ENCODE data around the gene ZPBP2. TPM values are rescaled to one million over a fixed set of nuclear protein-coding genes. Genes with fewer than 3 reads are reported as not detected.

Gene ZPBP2
- total RNA-seq, 1 experiment from 2014 or later, result not detected

DNA sequence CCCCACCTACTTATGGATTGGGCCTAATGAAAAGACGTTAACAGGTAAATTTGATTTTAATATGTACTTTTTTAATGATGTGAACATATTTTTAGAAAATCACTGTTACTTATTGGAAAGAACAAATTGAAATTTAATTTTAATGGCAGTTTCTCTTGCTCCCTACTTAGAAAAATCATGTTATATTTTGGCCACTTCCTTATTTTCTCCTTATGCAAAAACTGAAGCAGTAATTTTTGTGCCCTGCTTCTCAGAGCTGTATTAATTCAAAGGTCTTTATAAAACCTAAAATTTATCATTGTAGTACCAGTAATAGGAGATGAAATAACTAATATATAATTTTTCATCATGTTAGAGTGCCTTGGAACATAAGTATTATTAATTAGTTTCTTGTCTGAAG is 2.8 kb downstream of the ZPBP2 start:
- intact Hi-C loops (cut with micrococcal nuclease; ENCODE audit: unreplicated experiment) (loop anchor here (10.0 kb wide), 1 partner anchor 104 kb away; no protein-coding TSS in a partner anchor), in situ Hi-C loops (cut with HindIII; ENCODE audit: low pct_unique_long_range_greater_than_20kb, low sequenced_read_pairs) (no loop called here)
- TF ChIP-seq, protein P1, sequence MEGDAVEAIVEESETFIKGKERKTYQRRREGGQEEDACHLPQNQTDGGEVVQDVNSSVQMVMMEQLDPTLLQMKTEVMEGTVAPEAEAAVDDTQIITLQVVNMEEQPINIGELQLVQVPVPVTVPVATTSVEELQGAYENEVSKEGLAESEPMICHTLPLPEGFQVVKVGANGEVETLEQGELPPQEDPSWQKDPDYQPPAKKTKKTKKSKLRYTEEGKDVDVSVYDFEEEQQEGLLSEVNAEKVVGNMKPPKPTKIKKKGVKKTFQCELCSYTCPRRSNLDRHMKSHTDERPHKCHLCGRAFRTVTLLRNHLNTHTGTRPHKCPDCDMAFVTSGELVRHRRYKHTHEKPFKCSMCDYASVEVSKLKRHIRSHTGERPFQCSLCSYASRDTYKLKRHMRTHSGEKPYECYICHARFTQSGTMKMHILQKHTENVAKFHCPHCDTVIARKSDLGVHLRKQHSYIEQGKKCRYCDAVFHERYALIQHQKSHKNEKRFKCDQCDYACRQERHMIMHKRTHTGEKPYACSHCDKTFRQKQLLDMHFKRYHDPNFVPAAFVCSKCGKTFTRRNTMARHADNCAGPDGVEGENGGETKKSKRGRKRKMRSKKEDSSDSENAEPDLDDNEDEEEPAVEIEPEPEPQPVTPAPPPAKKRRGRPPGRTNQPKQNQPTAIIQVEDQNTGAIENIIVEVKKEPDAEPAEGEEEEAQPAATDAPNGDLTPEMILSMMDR (IDR thresholded peaks at IDR 0.05), result no peak
- TF ChIP-seq SIN3A (IDR thresholded peaks at IDR 0.05; ENCODE audit: borderline replicate concordance, insufficient read depth, low read depth, low read length), result no peak
- no peak for TF ChIP-seq POLR2AphosphoS5 (IDR thresholded peaks at IDR 0.05; ENCODE audit: low read depth, low read length)
- no peak for TF ChIP-seq REST (IDR thresholded peaks at IDR 0.05; ENCODE audit: insufficient read depth in 1 of 2, low read depth in 2 of 2, low read length in 1 of 2)
- TF ChIP-seq TCF7L2 (IDR thresholded peaks at IDR 0.05; ENCODE audit: low read depth, low read length), result no peak
- Histone ChIP-seq H3K27ac (ENCODE audit: low read length) (no peak overlapping the region), H3K27me3 (ENCODE audit: control insufficient read depth, insufficient read depth, low read length) (peaks cover 8% of the 10 kb centered on the region), H3K36me3 (ENCODE audit: control insufficient read depth, insufficient read depth, low read length) (no peaks in the 10 kb centered on the region), H3K9me3 (ENCODE audit: control insufficient read depth, insufficient read depth, low read depth, low read length) (no peaks in the 10 kb centered on the region), H3K4me3 (ENCODE audit: low read depth in 2 of 2, low read length in 2 of 2) (no peak overlapping the region), H3K4me1 (ENCODE audit: control insufficient read depth, insufficient read depth, low read length) (no peaks in the 10 kb centered on the region)
- DNase-seq (ENCODE audit: low read depth, low spot score), result no peak
- no peak for ATAC-seq
- no TSS peak for BruUV-seq (replicated peaks)
- CTCF ChIA-PET, result no interaction called here
- POLR2A ChIA-PET, result no interaction called here

GRCh38 chr17:39871801-39872200 is 3.8 kb downstream of the ZPBP2 start:
- TF ChIP-seq TCF7L2 (IDR thresholded peaks at IDR 0.05; ENCODE audit: low read depth, low read length), result no peak
- no peak for TF ChIP-seq POLR2AphosphoS5 (IDR thresholded peaks at IDR 0.05; ENCODE audit: low read depth, low read length)
- no peak for TF ChIP-seq REST (IDR thresholded peaks at IDR 0.05; ENCODE audit: insufficient read depth in 1 of 2, low read depth in 2 of 2, low read length in 1 of 2)
- TF ChIP-seq SIN3A (IDR thresholded peaks at IDR 0.05; ENCODE audit: borderline replicate concordance, insufficient read depth, low read depth, low read length), result no peak
- TF ChIP-seq, protein P1 (IDR thresholded peaks at IDR 0.05), result no peak
- ChIA-PET POLR2A (no interaction called here), CTCF (interaction anchor here (0.7 to 1.1 kb wide), 2 partner anchors 109 to 119 kb away, joined by 3 read pairs; partner anchors contain the start of gene PSMD3)
- no peak for DNase-seq (ENCODE audit: low read depth, low spot score)
- Histone ChIP-seq H3K9me3 (ENCODE audit: control insufficient read depth, insufficient read depth, low read depth, low read length) (no peaks in the 10 kb centered on the region), H3K4me1 (ENCODE audit: control insufficient read depth, insufficient read depth, low read length) (no peaks in the 10 kb centered on the region), H3K27me3 (ENCODE audit: control insufficient read depth, insufficient read depth, low read length) (peaks cover 7% of the 10 kb centered on the region; the same call in 1 of the 2 replicates), H3K27ac (ENCODE audit: low read length) (no peak overlapping the region), H3K36me3 (ENCODE audit: control insufficient read depth, insufficient read depth, low read length) (no peaks in the 10 kb centered on the region), H3K4me3 (ENCODE audit: low read depth in 2 of 2, low read length in 2 of 2) (no peak overlapping the region)
- no peak for ATAC-seq
- in situ Hi-C loops (cut with HindIII; ENCODE audit: low pct_unique_long_range_greater_than_20kb, low sequenced_read_pairs), result no loop called here
- BruUV-seq (replicated peaks), result no TSS peak
- intact Hi-C loops (cut with micrococcal nuclease; ENCODE audit: unreplicated experiment), result loop anchor here (10.0 kb wide), 1 partner anchor 103 kb away; no protein-coding TSS in a partner anchor

Measured in Panc1 (cell line).